ENCODE measurements around the gene SLIT3.

SLIT3 gene

DNA sequence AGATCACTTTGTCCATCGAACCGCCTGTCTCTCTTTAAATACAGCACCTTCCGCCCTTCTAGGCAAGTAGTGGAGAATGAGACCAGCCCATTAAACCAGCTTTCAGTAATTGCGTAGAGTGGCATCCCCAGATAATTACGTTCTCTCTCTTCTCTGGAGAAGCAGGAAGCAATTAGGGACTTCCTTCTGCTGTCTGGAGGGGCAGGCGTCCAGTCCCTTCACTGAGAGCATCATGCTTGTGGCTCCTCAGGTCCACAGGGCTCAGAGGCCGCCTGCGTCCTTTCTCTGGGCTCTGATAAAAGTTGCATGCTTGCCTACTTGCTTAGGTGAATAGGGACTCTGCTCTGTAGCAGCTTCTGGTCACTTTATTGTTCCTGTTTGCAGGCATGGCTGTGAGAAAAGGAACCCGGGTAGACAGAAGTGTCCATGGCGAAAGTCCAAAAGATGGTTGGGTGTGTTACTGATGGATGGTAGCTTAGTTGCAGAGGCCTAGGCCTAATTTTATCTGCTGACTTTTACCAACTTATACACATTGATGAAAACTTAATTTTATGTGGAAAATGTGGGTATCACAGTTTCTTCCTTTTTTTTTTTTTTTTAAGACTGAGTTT is 422.7 kb downstream of the SLIT3 start:
- no peak for DNase-seq

GRCh38 chr5:168877132-168877892 is 423.6 kb downstream of the SLIT3 start:
- DNase-seq: no peak

DNA sequence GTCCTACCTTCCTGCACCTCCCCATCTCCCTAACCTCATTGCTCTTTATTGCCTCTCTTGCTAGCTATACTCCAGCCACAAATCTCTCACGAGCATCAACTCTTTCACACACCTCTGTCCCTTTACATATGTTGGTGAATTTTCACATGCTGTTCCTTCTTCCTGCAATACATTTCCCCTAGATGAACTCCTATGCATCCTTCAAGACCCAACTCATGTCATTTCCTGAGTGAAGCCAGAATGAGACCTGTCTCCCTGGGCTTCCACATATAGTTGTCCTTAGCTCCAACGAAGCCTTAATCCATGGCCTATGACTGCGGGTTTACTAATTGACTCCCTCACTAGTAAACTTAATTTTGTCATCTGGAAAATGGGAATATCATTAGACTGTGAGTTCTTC is 424.5 kb downstream of the SLIT3 start:
- no peak for DNase-seq

DNA sequence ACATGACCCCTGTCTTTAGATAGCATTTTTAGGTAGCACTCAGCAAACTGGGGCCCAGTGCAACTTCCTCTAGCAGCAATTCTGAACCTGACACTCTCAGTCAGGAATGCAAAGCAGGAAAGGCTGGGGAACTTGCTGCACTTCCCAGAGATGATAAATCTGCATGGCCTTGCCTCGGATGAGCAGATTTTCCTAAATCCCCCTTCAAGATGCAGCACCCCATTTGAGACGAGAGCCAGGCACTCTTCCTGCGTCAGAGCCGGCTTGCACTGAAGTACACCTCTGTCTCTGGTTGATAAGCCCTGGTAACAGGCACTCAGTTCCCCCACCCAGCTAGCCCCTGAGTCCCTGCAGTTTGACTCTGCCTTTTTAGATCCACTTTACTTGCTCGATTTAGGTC is 425.1 kb downstream of the SLIT3 start:
- DNase-seq: no peak

- no peak for DNase-seq
Measured at GRCh38 chr5:168874713-168875380, 426.1 kb downstream of the SLIT3 start.

DNA sequence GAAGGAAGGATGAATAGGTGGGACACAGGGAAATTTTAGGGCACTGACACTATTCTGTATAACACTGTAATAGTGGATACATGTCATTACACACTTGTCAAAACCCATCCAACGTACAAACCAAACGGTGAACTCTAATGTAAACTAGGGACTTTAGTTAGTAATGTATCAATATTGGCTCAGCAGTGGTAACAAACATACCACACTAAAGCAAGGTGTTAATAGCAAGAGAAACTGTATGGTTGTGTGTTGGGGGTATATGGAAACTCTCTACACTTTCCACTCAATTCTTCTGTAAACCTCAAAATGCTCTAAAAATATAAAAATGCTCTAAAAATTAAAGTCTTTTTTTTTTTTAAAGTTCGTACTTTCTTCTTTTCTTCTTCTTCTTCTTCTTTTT is 428.7 kb downstream of the SLIT3 start:
- DNase-seq: no peak

GRCh38 chr5:168870910-168871309 is 430.0 kb downstream of the SLIT3 start:
- DNase-seq: no peak

DNA sequence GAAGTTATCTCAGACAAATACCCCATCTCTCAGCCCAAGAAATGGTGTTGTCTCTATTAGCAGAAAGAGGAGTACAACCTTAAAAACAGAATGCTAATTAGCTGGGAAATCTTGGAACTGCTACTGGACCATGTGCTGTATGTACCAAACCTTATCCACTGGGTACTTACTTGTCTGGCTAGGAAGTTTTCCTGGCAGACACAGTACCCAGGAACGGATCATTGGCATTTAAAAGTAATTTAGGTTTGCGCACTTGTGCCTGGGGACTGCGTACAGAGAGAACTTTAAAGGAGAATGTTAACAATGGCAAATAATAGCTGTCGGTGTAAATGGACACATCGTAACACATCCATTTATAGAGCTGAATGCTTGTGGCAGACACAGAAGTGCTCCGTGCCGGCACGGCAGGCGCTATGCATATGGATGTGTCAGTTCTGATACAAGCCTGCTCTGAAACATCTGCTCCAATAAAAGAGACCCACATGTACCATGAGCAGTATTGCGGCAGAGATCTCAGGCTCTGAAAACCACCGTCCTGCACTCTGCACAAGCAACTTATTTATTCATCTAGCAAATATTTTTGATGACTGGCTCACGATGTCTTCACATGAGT is 431.2 kb downstream of the SLIT3 start:
- no peak for DNase-seq

GRCh38 chr5:168867241-168867640 is 433.7 kb downstream of the SLIT3 start:
- DNase-seq: no peak

DNA sequence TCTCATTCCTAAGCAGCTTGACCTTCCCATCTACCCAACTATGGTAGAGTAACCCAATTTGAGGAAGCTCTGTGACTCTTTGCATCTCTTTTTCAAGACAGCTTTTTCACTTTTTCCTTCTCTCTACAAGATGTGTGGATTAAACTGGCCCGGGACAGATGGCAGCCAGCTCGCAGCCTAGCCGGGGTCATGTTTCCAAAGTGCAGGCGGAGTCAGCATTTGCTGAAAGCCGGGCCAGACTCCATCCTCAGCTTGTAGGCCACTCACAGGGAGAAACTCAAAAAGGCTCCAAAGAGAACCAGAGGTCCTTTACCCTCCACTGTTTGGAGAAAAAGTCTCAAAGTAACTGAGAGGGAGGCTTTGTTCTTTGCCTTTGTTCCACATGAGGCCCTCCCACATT is 435.0 kb downstream of the SLIT3 start:
- DNase-seq: no peak

- no peak for DNase-seq
Measured at GRCh38 chr5:168863021-168863420, 437.9 kb downstream of the SLIT3 start.

DNA sequence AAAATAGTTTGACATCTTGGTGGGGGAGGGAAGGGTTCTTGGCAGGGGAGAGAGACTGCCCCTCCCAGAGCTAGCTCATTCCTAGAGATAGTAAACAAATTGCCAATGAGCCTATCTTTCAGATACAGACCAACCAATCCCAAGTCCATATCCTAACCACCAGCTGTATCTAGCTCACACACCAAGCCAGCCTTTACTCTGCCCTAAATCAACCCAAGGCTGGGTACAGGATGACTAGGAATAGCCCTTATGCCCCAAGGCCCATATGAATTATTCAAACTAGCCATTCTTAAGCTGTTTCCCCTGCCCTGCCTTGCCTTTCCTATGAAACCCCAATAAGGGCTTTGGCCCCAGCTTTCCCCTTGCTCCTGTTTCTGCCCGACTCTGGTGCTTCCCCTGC is 440.4 kb downstream of the SLIT3 start:
- no peak for DNase-seq

GRCh38 chr5:168860081-168860480 is 440.9 kb downstream of the SLIT3 start:
- DNase-seq: no peak

DNA sequence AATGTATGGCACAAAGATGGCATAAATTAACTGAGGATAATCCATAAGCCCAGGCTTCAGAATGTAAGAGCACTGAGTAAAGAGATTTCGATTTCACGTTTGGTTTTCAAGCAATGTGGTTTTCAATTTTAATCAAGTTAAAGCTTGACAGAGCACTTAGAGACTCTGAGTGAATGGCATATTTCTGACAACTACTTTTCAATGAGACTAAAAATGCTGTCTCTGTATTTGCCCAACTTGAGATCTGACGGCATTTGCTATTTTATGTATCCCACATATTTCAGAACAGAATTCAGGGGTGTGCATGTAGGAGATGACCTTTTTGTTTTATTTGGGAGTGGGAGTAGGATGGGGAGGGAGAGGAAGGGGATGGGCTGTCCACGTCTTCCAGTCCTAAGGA is 441.5 kb downstream of the SLIT3 start:
- no peak for DNase-seq

DNA sequence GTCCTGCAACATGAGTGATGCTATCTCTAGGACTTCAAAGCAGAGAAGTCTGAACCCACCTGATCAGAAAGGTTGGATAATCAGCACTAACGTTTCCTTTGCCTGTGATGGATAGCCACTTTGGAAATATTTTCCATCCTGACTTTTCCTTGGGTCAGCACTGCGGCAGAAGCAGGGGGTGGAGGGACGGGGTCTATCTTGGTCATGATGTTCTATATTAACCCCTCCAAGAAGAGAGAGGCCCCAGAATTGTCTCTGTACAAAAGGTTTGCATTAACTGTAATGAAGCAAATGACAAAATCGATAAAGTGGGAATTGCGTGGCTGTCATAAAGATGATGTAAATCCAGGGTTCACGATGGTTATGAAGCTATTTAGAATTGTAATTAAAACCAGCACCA is 441.9 kb downstream of the SLIT3 start:
- DNase-seq: no peak

DNA sequence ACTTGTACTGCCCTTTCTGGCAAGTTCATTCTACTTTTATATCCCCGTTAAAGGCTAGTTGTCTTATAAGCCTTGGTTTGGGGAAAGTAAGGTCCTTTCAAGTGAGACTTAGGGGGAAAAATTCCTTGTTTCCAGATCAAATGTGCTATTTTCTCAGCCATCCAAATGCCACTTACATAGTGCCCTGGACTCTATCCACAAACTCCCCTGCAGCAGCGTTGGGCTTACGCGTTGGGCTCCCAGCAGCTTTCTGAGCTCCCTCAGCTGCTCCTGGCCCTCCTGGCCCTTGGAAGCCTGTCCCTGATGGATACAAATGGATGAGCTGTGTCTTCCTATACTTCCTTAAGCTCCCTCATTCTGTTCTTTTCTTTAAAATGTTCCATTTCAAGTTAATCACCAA is 442.6 kb downstream of the SLIT3 start:
- no peak for DNase-seq

- no peak for DNase-seq
Measured at GRCh38 chr5:168853972-168854371, 447.0 kb downstream of the SLIT3 start.

GRCh38 chr5:168852329-168852728 is 448.6 kb downstream of the SLIT3 start:
- no peak for DNase-seq

DNA sequence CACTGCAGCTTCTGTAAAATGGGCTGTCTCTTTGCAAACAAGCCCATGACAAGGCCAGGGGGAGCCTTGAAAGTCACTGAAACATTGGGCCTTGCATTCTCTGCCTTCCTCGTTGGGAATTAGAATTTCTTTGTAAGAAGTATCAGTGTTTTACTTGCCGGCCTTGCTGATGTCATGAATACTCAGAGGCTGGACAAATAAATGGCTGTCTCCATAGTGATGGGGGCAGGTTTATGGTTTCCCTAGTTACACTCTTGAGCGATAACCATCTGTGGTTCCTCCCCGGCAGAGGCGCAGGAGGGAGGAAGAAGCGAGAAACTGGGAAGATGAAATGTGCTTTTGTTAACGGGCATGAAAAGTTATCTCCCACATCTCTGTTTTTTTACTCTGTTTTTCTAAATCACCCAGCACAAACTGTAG is 449.0 kb downstream of the SLIT3 start:
- DNase-seq: no peak

DNA sequence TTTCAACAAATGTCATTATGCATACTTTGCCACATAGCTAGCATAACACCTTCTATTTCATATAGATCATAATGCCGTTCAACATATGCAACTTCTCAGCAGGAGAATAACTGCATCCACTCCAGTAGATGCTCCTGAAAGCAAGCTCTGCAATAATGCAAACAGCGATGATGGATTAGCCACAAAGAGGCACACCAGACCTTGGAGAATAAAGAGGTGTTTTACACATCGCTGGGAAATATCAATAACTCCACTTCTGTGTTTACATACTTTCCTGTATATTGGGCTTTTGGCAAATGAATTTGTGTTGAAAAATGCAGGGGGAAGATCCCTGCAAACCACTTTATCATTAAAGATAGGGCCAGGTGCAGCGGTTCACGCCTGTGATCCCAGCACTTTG is 450.3 kb downstream of the SLIT3 start:
- no peak for DNase-seq

GRCh38 chr5:168848569-168848968 is 452.4 kb downstream of the SLIT3 start:
- DNase-seq: no peak

GRCh38 chr5:168847511-168848073 is 453.3 kb downstream of the SLIT3 start:
- no peak for DNase-seq

DNA sequence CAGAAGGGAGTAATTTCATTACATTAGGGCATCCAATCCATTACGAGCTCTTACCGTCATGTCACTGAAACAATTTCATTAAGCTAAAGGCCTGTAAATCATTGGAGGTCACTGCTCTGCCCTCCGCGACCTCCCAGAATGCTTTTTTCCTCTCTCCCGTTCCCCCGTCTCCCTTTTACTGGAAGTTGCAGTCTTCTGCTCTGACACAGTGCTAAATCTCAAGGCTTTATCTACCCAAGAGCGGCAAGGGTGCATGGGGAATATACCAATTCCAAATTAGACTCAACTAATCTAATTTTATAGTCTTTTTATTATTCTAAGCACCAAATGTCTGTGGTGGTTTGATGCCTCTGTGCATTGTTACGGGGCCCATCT is 456.0 kb downstream of the SLIT3 start:
- no peak for DNase-seq

All from NK-92 treated with Interleukin-12 subunit alpha and Interleukin-12 subunit beta, amount 100 ng/mL, for 24 hours (cell line).